Measurements from ENCODE around the gene OR52N4.
"Not testable (repeated sequence)": the region's sequence is repeated elsewhere in the genome, so short reads cannot be mapped to it uniquely, and the experiment has no call there.

The OR52N4 gene

GRCh38 chr11:5753943-5754342 is at the start of gene OR52N4:
OR52N4 (plus strand) TSS chr11:5754243; CDS start chr11:5754741, 498 bp downstream.
- H3K4me3 ChIP-seq: no peak within 1 kb of the TSS
- H3K27ac ChIP-seq: no peak within 1 kb of the TSS

GRCh38 chr11:5705688-5706087 is 48.4 kb upstream of the OR52N4 start:
- Histone ChIP-seq H3K4me3 (no peak overlapping the region), H3K27ac (no peak overlapping the region)

GRCh38 chr11:5712507-5712906 is 41.5 kb upstream of the OR52N4 start:
- no peak overlapping the region for H3K27ac ChIP-seq
- no peak overlapping the region for H3K4me3 ChIP-seq

GRCh38 chr11:5713695-5714094 is 40.3 kb upstream of the OR52N4 start:
- H3K27ac ChIP-seq: no peak overlapping the region
- no peak overlapping the region for H3K4me3 ChIP-seq

GRCh38 chr11:5716518-5716917 is 37.5 kb upstream of the OR52N4 start:
- not testable (repeated sequence) for H3K27ac ChIP-seq, H3K4me3 ChIP-seq

GRCh38 chr11:5719703-5720495 is 34.1 kb upstream of the OR52N4 start:
- H3K27ac ChIP-seq: no peak overlapping the region
- H3K4me3 ChIP-seq: no peak overlapping the region

GRCh38 chr11:5722622-5723021 is 31.4 kb upstream of the OR52N4 start:
- no peak overlapping the region for H3K4me3 ChIP-seq
- H3K27ac ChIP-seq: no peak overlapping the region

GRCh38 chr11:5726351-5726750 is 27.7 kb upstream of the OR52N4 start:
- no peak overlapping the region for H3K27ac ChIP-seq

GRCh38 chr11:5727691-5728090 is 26.4 kb upstream of the OR52N4 start:
- H3K27ac ChIP-seq: no peak overlapping the region

More at GRCh38 chr11:5726351-5726750, 27.7 kb upstream of the OR52N4 start:
- no peak overlapping the region for H3K4me3 ChIP-seq

GRCh38 chr11:5736396-5736795 is 17.6 kb upstream of the OR52N4 start, which contains the start of gene OR56B1:
OR56B1 (plus strand) TSS chr11:5736448; CDS start chr11:5736517, 69 bp downstream.
- Histone ChIP-seq H3K27ac (no peak within 1 kb of the TSS), H3K4me3 (no peak within 1 kb of the TSS)

More at GRCh38 chr11:5727691-5728090, 26.4 kb upstream of the OR52N4 start:
- no peak overlapping the region for H3K4me3 ChIP-seq

- Histone ChIP-seq H3K4me3 (no peak overlapping the region), H3K27ac (no peak overlapping the region)
Observed at GRCh38 chr11:5737091-5737490, 17.0 kb upstream of the OR52N4 start.

- no peak overlapping the region for H3K27ac ChIP-seq
- H3K4me3 ChIP-seq: no peak overlapping the region
Observed at GRCh38 chr11:5737670-5738392, 16.2 kb upstream of the OR52N4 start.

GRCh38 chr11:5738431-5738830 is 15.6 kb upstream of the OR52N4 start:
- H3K27ac ChIP-seq: no peak overlapping the region

GRCh38 chr11:5746614-5747013 is 7.4 kb upstream of the OR52N4 start:
- H3K4me3 ChIP-seq: no peak overlapping the region
- H3K27ac ChIP-seq: no peak overlapping the region

More at GRCh38 chr11:5738431-5738830, 15.6 kb upstream of the OR52N4 start:
- no peak overlapping the region for H3K4me3 ChIP-seq

- Histone ChIP-seq H3K27ac (no peak overlapping the region), H3K4me3 (no peak overlapping the region)
Observed at GRCh38 chr11:5749836-5750235, 4.2 kb upstream of the OR52N4 start.

GRCh38 chr11:5767056-5767455 is 13.0 kb downstream of the OR52N4 start:
- no peak overlapping the region for H3K27ac ChIP-seq
- no peak overlapping the region for H3K4me3 ChIP-seq

GRCh38 chr11:5783255-5783654 is 29.2 kb downstream of the OR52N4 start, which contains the start of gene OR52N5:
OR52N5 (minus strand) TSS chr11:5783355; CDS start chr11:5778634, 4,721 bp downstream.
- no peak within 1 kb of the TSS for H3K4me3 ChIP-seq
- H3K27ac ChIP-seq: no peak within 1 kb of the TSS

- no peak within 1 kb of the TSS for H3K4me3 ChIP-seq
Observed at GRCh38 chr11:5791165-5791564, 37.1 kb downstream of the OR52N4 start, which contains the start of gene OR52N1. OR52N1 (minus strand) TSS chr11:5791265; CDS start chr11:5788816, 2,449 bp downstream.

GRCh38 chr11:5796541-5796940 is 42.5 kb downstream of the OR52N4 start:
- no peak overlapping the region for H3K4me3 ChIP-seq
- H3K27ac ChIP-seq: no peak overlapping the region

More at GRCh38 chr11:5791165-5791564, 37.1 kb downstream of the OR52N4 start, which contains the start of gene OR52N1:
- no peak within 1 kb of the TSS for H3K27ac ChIP-seq

- no peak overlapping the region for H3K4me3 ChIP-seq
- H3K27ac ChIP-seq: no peak overlapping the region
Observed at GRCh38 chr11:5803982-5804381, 49.9 kb downstream of the OR52N4 start.
